Endothelial cell of umbilical vein (primary cell): ENCODE data around the gene LRR1. TPM values are rescaled to one million over a fixed set of nuclear protein-coding genes. Genes with fewer than 3 reads are reported as not detected.

ENCODE experiments used
- BruUV-seq: library from RNA; stranded (reverse); fragments of 400-500 nt; replicated peaks from 2 replicates; lab custom pipeline; 2021; lab: Mats Ljungman, UMichigan
- CTCF ChIA-PET: fragments of 300-600, 350-600 bp; sonication (Branson Sonifier 250); formaldehyde crosslinking; loops from one replicate; lab custom pipeline; 2021; ENCODE audit warnings: antibody characterized with exemption, inconsistent platforms; lab: Charles Lee
- POLR2A ChIA-PET: fragments of 300-600, 350-600 bp; sonication (Branson Sonifier 250); formaldehyde crosslinking; loops from one replicate; lab custom pipeline; 2021; ENCODE audit warnings: antibody characterized with exemption, inconsistent platforms; lab: Charles Lee
- DNase-seq: peaks from one replicate; pipeline ENCODE4 v3.0.0-alpha.2; 2011; ENCODE audit warnings: low read depth, low spot score
- FAIRE-seq: peaks from 2 replicates; lab custom pipeline; 2011; peaks lifted over from hg19 to GRCh38; lab: Jason Lieb, UNC
- H2AFZ ChIP-seq: 2 replicates; pipeline ENCODE4 v1.6.0; 2012; ENCODE audit warnings: low read depth, low read length, control low read depth, inconsistent platforms
- H3K27ac ChIP-seq: 2 replicates; pipeline ENCODE4 v1.5.1; 2011; ENCODE audit warnings: low read depth, mild to moderate bottlenecking, control low read depth, low read length, moderate library complexity; ENCODE audit not compliant: insufficient read depth
- H3K27me3 ChIP-seq, 2 experiments: 2 replicates each; pipeline versions ENCODE4 v1.6.0 to v1.6.1; 2011; ENCODE audit warnings: low read length in 2 of 2, mixed read lengths in 1 of 2; ENCODE audit not compliant: control insufficient read depth in 2 of 2, insufficient read depth in 2 of 2
- H3K36me3 ChIP-seq, 2 experiments: 2 replicates in 1 of 2; 3 replicates in 1 of 2; pipeline ENCODE4 v1.5.1; 2011; ENCODE audit warnings: low read length in 2 of 2, mild to moderate bottlenecking in 1 of 2, moderate library complexity in 1 of 2; ENCODE audit not compliant: control insufficient read depth in 2 of 2, insufficient read depth in 2 of 2; ENCODE audit errors: extremely low read depth in 1 of 2
- H3K4me1 ChIP-seq: 3 replicates; pipeline ENCODE4 v1.5.1; 2011; ENCODE audit warnings: mild to moderate bottlenecking, low read length; ENCODE audit not compliant: control insufficient read depth, insufficient read depth; ENCODE audit errors: extremely low read depth
- H3K4me2 ChIP-seq: 2 replicates; pipeline ENCODE4 v1.6.1; 2011; ENCODE audit warnings: low read length, control low read depth, mixed read lengths; ENCODE audit not compliant: insufficient read depth
- H3K4me3 ChIP-seq, 3 experiments: fragments of 200-600 bp in 1 of 3; sonication (generic), shearing (Covaris generic) in 1 of 3; replicated peaks in 1 of 3; 2 replicates each; pipeline ENCODE4 v1.5.1; 2011 to 2016; ENCODE audit warnings: control low read depth in 3 of 3, low read length in 3 of 3, mild to moderate bottlenecking in 2 of 3, inconsistent platforms in 1 of 3, low read depth in 1 of 3, moderate library complexity in 1 of 3; ENCODE audit not compliant: insufficient read depth in 1 of 3
- H3K79me2 ChIP-seq: 2 replicates; pipeline ENCODE4 v1.6.0; 2012; ENCODE audit warnings: low read length, inconsistent platforms; ENCODE audit not compliant: control insufficient read depth, insufficient read depth
- H3K9ac ChIP-seq: replicated peaks from 2 replicates; pipeline ENCODE3; 2011; ENCODE audit warnings: low read length, control low read depth; ENCODE audit not compliant: insufficient read depth; ENCODE audit errors: extremely low read depth
- H3K9me1 ChIP-seq: replicated peaks from 3 replicates; pipeline ENCODE4 v1.6.0; 2011; ENCODE audit warnings: mild to moderate bottlenecking, low read length; ENCODE audit not compliant: control insufficient read depth, insufficient read depth; ENCODE audit errors: extremely low read depth
- H3K9me3 ChIP-seq: replicated peaks from 2 replicates; pipeline ENCODE4 v1.5.1; 2012; ENCODE audit warnings: low read length, inconsistent platforms; ENCODE audit not compliant: control insufficient read depth, insufficient read depth
- H4K20me1 ChIP-seq: replicated peaks from 2 replicates; pipeline ENCODE3; 2011; ENCODE audit warnings: mild to moderate bottlenecking, low read length; ENCODE audit not compliant: control insufficient read depth, insufficient read depth; ENCODE audit errors: extremely low read depth
- CTCF ChIP-seq, 2 donors: IDR thresholded peaks; 1 replicate in 1 of 2; 2 replicates in 1 of 2; pipeline ENCODE4 v1.5.1; 2011; ENCODE audit warnings: low read length in 2 of 2, mild to moderate bottlenecking in 2 of 2, moderate library complexity in 2 of 2, control low read depth in 1 of 2, inconsistent platforms in 1 of 2, low read depth in 1 of 2; ENCODE audit not compliant: insufficient read depth in 1 of 2; ENCODE audit errors: extremely low read depth in 1 of 2
- EZH2 ChIP-seq: IDR thresholded peaks from 2 replicates; pipeline ENCODE4 v1.6.1; 2012; ENCODE audit warnings: borderline replicate concordance, low read depth, mild to moderate bottlenecking, moderate library complexity, low read length, inconsistent platforms; ENCODE audit not compliant: severe bottlenecking
- FOS ChIP-seq: IDR thresholded peaks from 2 replicates; pipeline ENCODE4 v1.6.1; 2011; ENCODE audit warnings: mild to moderate bottlenecking, low read length, moderate library complexity, borderline replicate concordance; ENCODE audit not compliant: insufficient read depth
- GATA2 ChIP-seq: IDR thresholded peaks from 2 replicates; pipeline ENCODE4 v1.7.0; 2011; ENCODE audit warnings: low read depth, mild to moderate bottlenecking, moderate library complexity, mixed read lengths, low read length; ENCODE audit not compliant: insufficient read length, insufficient read depth
- JUN ChIP-seq: IDR thresholded peaks from 2 replicates; pipeline ENCODE4 v1.6.1; 2011; ENCODE audit warnings: borderline replicate concordance, low read depth; ENCODE audit not compliant: insufficient read length, insufficient read depth
- MAX ChIP-seq: IDR thresholded peaks from 2 replicates; pipeline ENCODE4 v1.6.1; 2011; ENCODE audit not compliant: insufficient read depth, insufficient read length
- MYC ChIP-seq: IDR thresholded peaks from one replicate; pipeline ENCODE4 v1.6.1; 2011; ENCODE audit warnings: mild to moderate bottlenecking, low read depth, low read length
- POLR2A ChIP-seq: IDR thresholded peaks from 2 replicates; pipeline ENCODE4 v1.6.1; 2012; ENCODE audit warnings: low read depth, mild to moderate bottlenecking, control low read depth, low read length
- POLR2AphosphoS5 ChIP-seq: IDR thresholded peaks from 2 replicates; pipeline ENCODE4 v1.6.1; 2012; ENCODE audit warnings: low read depth, mild to moderate bottlenecking, control low read depth, low read length, moderate library complexity; ENCODE audit not compliant: insufficient read depth
- dilution Hi-C: fragments of 300-500 bp; cut with MboI; formaldehyde crosslinking; loops from one replicate; pipeline ENCODE4 v1.15.0; 2019; ENCODE audit warnings: low sequenced_read_pairs; ENCODE audit not compliant: extremely low pct_ligation_motif_present
- intact Hi-C: fragments of 100-400 bp; cut with micrococcal nuclease; formaldehyde crosslinking; loops from one replicate; pipeline ENCODE4 v1.10.0; 2022
- polyA plus RNA-seq, 4 experiments: library from polyadenylated mRNA; depleted of rRNA in 3 of 4; stranded (reverse) in 3 of 4; unstranded in 1 of 4; fragments of >200 nt; gene quantifications; 2 replicates each; pipeline versions ENCODE4 v1.2.1 to v1.2.3, GENCODE V29; 2011 to 2012; ENCODE audit warnings: missing spikeins in 1 of 4
- total RNA-seq: library from RNA; stranded (reverse); gene quantifications from 2 replicates; pipeline ENCODE4 v1.2.3, GENCODE V29; 2021

The LRR1 gene
- total and polyA plus RNA-seq, 2 donors (not counting 3 experiments of a cell fraction or from before 2014, with no cell fraction given): 17.7 to 30.9 TPM

GRCh38 chr14:49653508-49653907, 54.8 kb downstream of the LRR1 start:
- Histone ChIP-seq H3K27me3 (no peaks in the 10 kb centered on the region), H3K79me2 (no peaks in the 10 kb centered on the region), H3K36me3 (no peaks in the 10 kb centered on the region), H3K9me3 (no peaks in the 10 kb centered on the region), H2AFZ (no peak overlapping the region), H3K9ac (no peak overlapping the region), H3K27ac (no peak overlapping the region), H3K4me1 (no peaks in the 10 kb centered on the region), H3K4me3 (no peak overlapping the region), H3K4me2 (no peak overlapping the region), H4K20me1 (no peaks in the 10 kb centered on the region), H3K9me1 (no peaks in the 10 kb centered on the region)
- intact Hi-C loops: no loop called here
- FAIRE-seq (no peak), DNase-seq (no peak)
- POLR2A ChIA-PET: no interaction called here
- BruUV-seq: no TSS peak
- CTCF ChIA-PET: interaction anchor here (1.3 kb wide), 1 partner anchor 19 kb away, joined by 3 read pairs; no protein-coding TSS in a partner anchor
- dilution Hi-C loops: no loop called here
- TF ChIP-seq MAX (no peak), POLR2AphosphoS5 (no peak), POLR2A (no peak), FOS (no peak), CTCF (IDR thresholded peaks at IDR 0.05; ENCODE audit: extremely low read depth in 1 of 2, insufficient read depth in 1 of 2, low read depth in 1 of 2, low read length in 2 of 2) (no peak), EZH2 (no peak), GATA2 (no peak), MYC (no peak), JUN (no peak)
